ENCODE measurements around the gene LONP1.

LONP1 gene

GRCh38 chr19:5683177-5683886 lies 36.6 kb downstream of the LONP1 start:
- no peak for DNase-seq (ENCODE audit: low read depth, low spot score)
- H3K36me3 ChIP-seq (ENCODE audit: control insufficient read depth, insufficient read depth, low read length): no peaks in the 10 kb centered on the region
- no peaks in the 10 kb centered on the region for H3K4me1 ChIP-seq (ENCODE audit: control insufficient read depth, insufficient read depth, low read length)
- H3K4me3 ChIP-seq (ENCODE audit: low read length): no peak overlapping the region
- H3K9me3 ChIP-seq (ENCODE audit: control insufficient read depth, insufficient read depth, low read length): no peaks in the 10 kb centered on the region
- no peak overlapping the region for H3K27ac ChIP-seq (ENCODE audit: low read length)
- H3K27me3 ChIP-seq (ENCODE audit: control insufficient read depth, insufficient read depth, low read length): no peaks in the 10 kb centered on the region
- no CpG with 5 or more reads among the region's 10 CpGs for WGBS (ENCODE audit: insufficient coverage, insufficient read length)

GRCh38 chr19:5682107-5682482 lies 37.9 kb downstream of the LONP1 start:
- Histone ChIP-seq H3K4me3 (ENCODE audit: low read length) (no peak overlapping the region), H3K27me3 (ENCODE audit: control insufficient read depth, insufficient read depth, low read length) (no peaks in the 10 kb centered on the region), H3K9me3 (ENCODE audit: control insufficient read depth, insufficient read depth, low read length) (no peaks in the 10 kb centered on the region), H3K27ac (ENCODE audit: low read length) (no peak overlapping the region), H3K36me3 (ENCODE audit: control insufficient read depth, insufficient read depth, low read length) (no peaks in the 10 kb centered on the region), H3K4me1 (ENCODE audit: control insufficient read depth, insufficient read depth, low read length) (no peaks in the 10 kb centered on the region)
- DNase-seq (ENCODE audit: low read depth, low spot score): no peak
- no CpG with 5 or more reads among the region's 3 CpGs for WGBS (ENCODE audit: insufficient coverage, insufficient read length)

- Histone ChIP-seq H3K4me1 (ENCODE audit: control insufficient read depth, insufficient read depth, low read length) (no peaks in the 10 kb centered on the region), H3K4me3 (ENCODE audit: low read length) (peak overlapping the region; percentile 59; the same call in 1 of the 2 replicates), H3K36me3 (ENCODE audit: control insufficient read depth, insufficient read depth, low read length) (no peaks in the 10 kb centered on the region), H3K27me3 (ENCODE audit: control insufficient read depth, insufficient read depth, low read length) (no peaks in the 10 kb centered on the region), H3K9me3 (ENCODE audit: control insufficient read depth, insufficient read depth, low read length) (no peaks in the 10 kb centered on the region), H3K27ac (ENCODE audit: low read length) (no peak overlapping the region)
- no peak for DNase-seq (ENCODE audit: low read depth, low spot score)
- WGBS (ENCODE audit: insufficient coverage, insufficient read length): 100% methylated on average over 2 of the region's 17 CpGs
Measured at GRCh38 chr19:5681391-5682106, 38.4 kb downstream of the LONP1 start.

GRCh38 chr19:5680437-5681368 lies 39.2 kb downstream of the LONP1 start, which contains the start of the genes HSD11B1L and MICOS13:
HSD11B1L (plus strand) TSS chr19:5681027; CDS start chr19:5684833, 3,806 bp downstream.
MICOS13 (minus strand) TSS chr19:5680516; CDS start chr19:5680486, 30 bp downstream.
- Histone ChIP-seq H3K27me3 (ENCODE audit: control insufficient read depth, insufficient read depth, low read length) (no peaks in the 10 kb centered on the region), H3K27ac (ENCODE audit: low read length) (no peak within 1 kb of the TSS), H3K36me3 (ENCODE audit: control insufficient read depth, insufficient read depth, low read length) (no peaks in the 10 kb centered on the region), H3K4me3 (ENCODE audit: low read length) (peak within 1 kb of the TSS; percentile 64; the same call in 1 of the 2 replicates), H3K4me1 (ENCODE audit: control insufficient read depth, insufficient read depth, low read length) (no peaks in the 10 kb centered on the region), H3K9me3 (ENCODE audit: control insufficient read depth, insufficient read depth, low read length) (no peaks in the 10 kb centered on the region)
- peak; percentile 97 for DNase-seq (ENCODE audit: low read depth, low spot score)
- no CpG with 5 or more reads among the region's 94 CpGs for WGBS (ENCODE audit: insufficient coverage, insufficient read length)

- H3K36me3 ChIP-seq (ENCODE audit: control insufficient read depth, insufficient read depth, low read length): no peaks in the 10 kb centered on the region
- DNase-seq (ENCODE audit: low read depth, low spot score): no peak
- H3K27me3 ChIP-seq (ENCODE audit: control insufficient read depth, insufficient read depth, low read length): no peaks in the 10 kb centered on the region
- no peak overlapping the region for H3K27ac ChIP-seq (ENCODE audit: low read length)
- WGBS (ENCODE audit: insufficient coverage, insufficient read length): no CpG with 5 or more reads among the region's 23 CpGs
- H3K4me1 ChIP-seq (ENCODE audit: control insufficient read depth, insufficient read depth, low read length): no peaks in the 10 kb centered on the region; the same call in 1 of the 2 replicates
- H3K4me3 ChIP-seq (ENCODE audit: low read length): peak overlapping the region; percentile 64; the same call in 1 of the 2 replicates
- no peaks in the 10 kb centered on the region for H3K9me3 ChIP-seq (ENCODE audit: control insufficient read depth, insufficient read depth, low read length)
Measured at GRCh38 chr19:5680084-5680436, 39.9 kb downstream of the LONP1 start.

- H3K36me3 ChIP-seq (ENCODE audit: control insufficient read depth, insufficient read depth, low read length): no peaks in the 10 kb centered on the region
- peaks cover 2% of the 10 kb centered on the region for H3K4me1 ChIP-seq (ENCODE audit: control insufficient read depth, insufficient read depth, low read length)
- H3K27ac ChIP-seq (ENCODE audit: low read length): no peak overlapping the region
- no peak for DNase-seq (ENCODE audit: low read depth, low spot score)
- peak overlapping the region; percentile 64; the same call in 1 of the 2 replicates for H3K4me3 ChIP-seq (ENCODE audit: low read length)
- no CpG with 5 or more reads among the region's 26 CpGs for WGBS (ENCODE audit: insufficient coverage, insufficient read length)
- no peaks in the 10 kb centered on the region for H3K9me3 ChIP-seq (ENCODE audit: control insufficient read depth, insufficient read depth, low read length)
- H3K27me3 ChIP-seq (ENCODE audit: control insufficient read depth, insufficient read depth, low read length): no peaks in the 10 kb centered on the region
Measured at GRCh38 chr19:5679289-5680083, 40.5 kb downstream of the LONP1 start.

GRCh38 chr19:5678071-5678718 lies 41.8 kb downstream of the LONP1 start:
- WGBS (ENCODE audit: insufficient coverage, insufficient read length): no CpG with 5 or more reads among the region's 22 CpGs
- Histone ChIP-seq H3K4me3 (ENCODE audit: low read length) (no peak overlapping the region), H3K36me3 (ENCODE audit: control insufficient read depth, insufficient read depth, low read length) (no peaks in the 10 kb centered on the region), H3K27ac (ENCODE audit: low read length) (no peak overlapping the region), H3K27me3 (ENCODE audit: control insufficient read depth, insufficient read depth, low read length) (no peaks in the 10 kb centered on the region), H3K9me3 (ENCODE audit: control insufficient read depth, insufficient read depth, low read length) (no peaks in the 10 kb centered on the region), H3K4me1 (ENCODE audit: control insufficient read depth, insufficient read depth, low read length) (peaks cover 2% of the 10 kb centered on the region)
- DNase-seq (ENCODE audit: low read depth, low spot score): no peak

- no CpG with 5 or more reads among the region's 9 CpGs for WGBS (ENCODE audit: insufficient coverage, insufficient read length)
- no peak overlapping the region for H3K27ac ChIP-seq (ENCODE audit: low read length)
- DNase-seq (ENCODE audit: low read depth, low spot score): no peak
- no peak overlapping the region for H3K4me3 ChIP-seq (ENCODE audit: low read length)
- peaks cover 2% of the 10 kb centered on the region for H3K4me1 ChIP-seq (ENCODE audit: control insufficient read depth, insufficient read depth, low read length)
- no peaks in the 10 kb centered on the region for H3K27me3 ChIP-seq (ENCODE audit: control insufficient read depth, insufficient read depth, low read length)
- no peaks in the 10 kb centered on the region for H3K36me3 ChIP-seq (ENCODE audit: control insufficient read depth, insufficient read depth, low read length)
- H3K9me3 ChIP-seq (ENCODE audit: control insufficient read depth, insufficient read depth, low read length): no peaks in the 10 kb centered on the region
Measured at GRCh38 chr19:5677580-5677979, 42.4 kb downstream of the LONP1 start.

- H3K9me3 ChIP-seq (ENCODE audit: control insufficient read depth, insufficient read depth, low read length): no peaks in the 10 kb centered on the region
- no CpG with 5 or more reads among the region's 10 CpGs for WGBS (ENCODE audit: insufficient coverage, insufficient read length)
- no peak overlapping the region for H3K4me3 ChIP-seq (ENCODE audit: low read length)
- no peaks in the 10 kb centered on the region for H3K27me3 ChIP-seq (ENCODE audit: control insufficient read depth, insufficient read depth, low read length)
- no peaks in the 10 kb centered on the region for H3K36me3 ChIP-seq (ENCODE audit: control insufficient read depth, insufficient read depth, low read length)
- DNase-seq (ENCODE audit: low read depth, low spot score): no peak
- H3K4me1 ChIP-seq (ENCODE audit: control insufficient read depth, insufficient read depth, low read length): peaks cover 2% of the 10 kb centered on the region
- H3K27ac ChIP-seq (ENCODE audit: low read length): no peak overlapping the region
Measured at GRCh38 chr19:5677136-5677535, 42.8 kb downstream of the LONP1 start.
